Natural killer cell treated with Interleukin-12 subunit alpha and Interleukin-12 subunit beta and Interleukin-15 and Interleukin-18, amount 100 ng/mL, for 72 hours (primary cell): Measurements from ENCODE around the gene ELL. TPM values are rescaled to one million over a fixed set of nuclear protein-coding genes. Genes with fewer than 3 reads are reported as not detected.

Experiments used
- ATAC-seq, 2 donors: fragments of 150-1000 bp; cut with Tn5 transposase in 1 of 2; sonication (Bioruptor Pico), chemical (Tn5 transposase) in 1 of 2; 2 replicates each; pipeline ENCODE4 v1.10.0; 2021
- DNase-seq: peaks from one replicate; pipeline ENCODE4 v3.0.0; 2022; ENCODE audit warnings: low spot score
- H3K27ac Mint-ChIP-seq, 2 donors: 1 replicate in 1 of 2; 2 replicates in 1 of 2; pipeline ENCODE4 v1.8.0; 2022; ENCODE audit warnings: mixed read lengths in 2 of 2, mild to moderate bottlenecking in 1 of 2, moderate library complexity in 1 of 2
- H3K27me3 Mint-ChIP-seq, 2 donors: 1 replicate in 1 of 2; 2 replicates in 1 of 2; pipeline ENCODE4 v1.8.0; 2022; ENCODE audit warnings: mixed read lengths in 2 of 2
- H3K36me3 Mint-ChIP-seq: one replicate; pipeline ENCODE4 v1.8.0; 2022; ENCODE audit warnings: mixed read lengths
- H3K4me1 Mint-ChIP-seq, 2 donors: 1 replicate in 1 of 2; 2 replicates in 1 of 2; pipeline ENCODE4 v1.8.0; 2022; ENCODE audit warnings: low read depth in 2 of 2, mixed read lengths in 2 of 2, mild to moderate bottlenecking in 1 of 2
- H3K4me3 Mint-ChIP-seq: one replicate; pipeline ENCODE4 v1.8.0; 2022; ENCODE audit warnings: mixed read lengths
- H3K9me3 Mint-ChIP-seq: 2 replicates; pipeline ENCODE4 v1.8.0; 2022; ENCODE audit warnings: mixed read lengths
- total RNA-seq, 2 donors: library from RNA; stranded (reverse); gene quantifications; one replicate each; pipeline ENCODE4 v1.2.3, GENCODE V29; 2022

ELL gene
- total RNA-seq, 2 donors from 2014 or later: 52.3 to 75.2 TPM

GRCh38 chr19:18435178-18435841, 86.6 kb downstream of the ELL start:
- Mint-ChIP-seq H3K4me1 (peaks cover 0 to 17% of the 10 kb centered on the region in 2 donors), H3K4me3 (no peak overlapping the region), H3K27ac (no peak overlapping the region), H3K9me3 (no peaks in the 10 kb centered on the region), H3K27me3 (no peaks in the 10 kb centered on the region), H3K36me3 (no peaks in the 10 kb centered on the region)
- no peak for ATAC-seq
- DNase-seq: no peak

- peaks cover 0 to 18% of the 10 kb centered on the region in 2 donors for H3K4me1 Mint-ChIP-seq
- H3K4me3 Mint-ChIP-seq: no peak overlapping the region
- DNase-seq: no peak
- no peaks in the 10 kb centered on the region for H3K27me3 Mint-ChIP-seq
- ATAC-seq: no peak
- peak overlapping the region in 1 of 2 donors; percentile 70 for H3K27ac Mint-ChIP-seq
- no peaks in the 10 kb centered on the region for H3K9me3 Mint-ChIP-seq
- no peaks in the 10 kb centered on the region for H3K36me3 Mint-ChIP-seq
Observed at GRCh38 chr19:18434411-18435175, 87.3 kb downstream of the ELL start.

GRCh38 chr19:18433735-18434398, 88.0 kb downstream of the ELL start:
- no peaks in the 10 kb centered on the region for H3K27me3 Mint-ChIP-seq
- H3K4me3 Mint-ChIP-seq: no peak overlapping the region
- H3K27ac Mint-ChIP-seq: peak overlapping the region in 1 of 2 donors; percentile 70
- peaks cover 0 to 13% of the 10 kb centered on the region in 2 donors for H3K4me1 Mint-ChIP-seq
- H3K36me3 Mint-ChIP-seq: no peaks in the 10 kb centered on the region
- H3K9me3 Mint-ChIP-seq: no peaks in the 10 kb centered on the region
- no peak for DNase-seq
- ATAC-seq: no peak

- H3K4me3 Mint-ChIP-seq: no peak overlapping the region
- peaks cover 0 to 13% of the 10 kb centered on the region in 2 donors for H3K4me1 Mint-ChIP-seq
- no peaks in the 10 kb centered on the region for H3K36me3 Mint-ChIP-seq
- no peak overlapping the region for H3K27ac Mint-ChIP-seq
- no peaks in the 10 kb centered on the region for H3K27me3 Mint-ChIP-seq
- DNase-seq (no peak), ATAC-seq (no peak)
- H3K9me3 Mint-ChIP-seq: no peaks in the 10 kb centered on the region
Observed at GRCh38 chr19:18433015-18433691, 88.7 kb downstream of the ELL start.

- Mint-ChIP-seq H3K4me3 (peak overlapping the region; percentile 12), H3K9me3 (no peaks in the 10 kb centered on the region), H3K27me3 (no peaks in the 10 kb centered on the region), H3K27ac (peak overlapping the region in 1 of 2 donors; percentile 35), H3K36me3 (no peaks in the 10 kb centered on the region), H3K4me1 (peaks cover 0 to 13% of the 10 kb centered on the region in 2 donors)
- DNase-seq: no peak
- no peak for ATAC-seq
Observed at GRCh38 chr19:18432275-18433014, 89.4 kb downstream of the ELL start.

- H3K9me3 Mint-ChIP-seq: no peaks in the 10 kb centered on the region
- DNase-seq (no peak), ATAC-seq (no peak)
- H3K27me3 Mint-ChIP-seq: no peaks in the 10 kb centered on the region
- H3K27ac Mint-ChIP-seq: peak overlapping the region in 1 of 2 donors; percentile 35
- peak overlapping the region; percentile 12 for H3K4me3 Mint-ChIP-seq
- peaks cover 0 to 13% of the 10 kb centered on the region in 2 donors for H3K4me1 Mint-ChIP-seq
- no peaks in the 10 kb centered on the region for H3K36me3 Mint-ChIP-seq
Observed at GRCh38 chr19:18431351-18432197, 90.3 kb downstream of the ELL start.

- ATAC-seq (no peak), DNase-seq (no peak)
- Mint-ChIP-seq H3K27me3 (no peaks in the 10 kb centered on the region), H3K4me1 (peaks cover 4 to 13% of the 10 kb centered on the region in 2 donors), H3K9me3 (no peaks in the 10 kb centered on the region), H3K27ac (peak overlapping the region in 1 of 2 donors; percentile 51), H3K36me3 (no peaks in the 10 kb centered on the region), H3K4me3 (no peak overlapping the region)
Observed at GRCh38 chr19:18430417-18431144, 91.3 kb downstream of the ELL start.

GRCh38 chr19:18429717-18430416, 92.0 kb downstream of the ELL start:
- peak overlapping the region; percentile 6 for H3K4me3 Mint-ChIP-seq
- no peak for DNase-seq
- H3K4me1 Mint-ChIP-seq: peaks cover 4 to 13% of the 10 kb centered on the region in 2 donors
- ATAC-seq: peak in 1 of 2 donors; percentile 6
- H3K9me3 Mint-ChIP-seq: no peaks in the 10 kb centered on the region
- H3K27ac Mint-ChIP-seq: peak overlapping the region in 1 of 2 donors; percentile 51
- H3K36me3 Mint-ChIP-seq: no peaks in the 10 kb centered on the region
- H3K27me3 Mint-ChIP-seq: no peaks in the 10 kb centered on the region

GRCh38 chr19:18428787-18429674, 92.8 kb downstream of the ELL start:
- Mint-ChIP-seq H3K27me3 (no peaks in the 10 kb centered on the region), H3K4me1 (peaks cover 4 to 10% of the 10 kb centered on the region in 2 donors), H3K36me3 (no peaks in the 10 kb centered on the region), H3K4me3 (peak overlapping the region; percentile 41), H3K27ac (peak overlapping the region in 1 of 2 donors; percentile 51), H3K9me3 (no peaks in the 10 kb centered on the region)
- ATAC-seq: peak; percentile 88 to 92
- DNase-seq: peak; percentile 87

GRCh38 chr19:18428173-18428786, 93.6 kb downstream of the ELL start:
- Mint-ChIP-seq H3K4me1 (peaks cover 5 to 12% of the 10 kb centered on the region in 2 donors), H3K36me3 (no peaks in the 10 kb centered on the region), H3K9me3 (no peaks in the 10 kb centered on the region), H3K4me3 (no peak overlapping the region), H3K27me3 (no peaks in the 10 kb centered on the region), H3K27ac (no peak overlapping the region)
- DNase-seq (no peak), ATAC-seq (no peak)
